A549 treated with RU486 at 1 μM for 4 hours (cell line): Measurements from ENCODE around the gene PMCH. TPM values are rescaled to one million over a fixed set of nuclear protein-coding genes. Genes with fewer than 3 reads are reported as not detected.

Source experiments
- total RNA-seq: library from RNA; stranded (reverse); fragments of 200-300 nt; extraction: Qiagen RNA extraction; gene quantifications from 5 replicates; pipeline ENCODE4 v1.2.3, GENCODE V29; 2022; ENCODE audit warnings: low read depth

Gene PMCH, protein sequence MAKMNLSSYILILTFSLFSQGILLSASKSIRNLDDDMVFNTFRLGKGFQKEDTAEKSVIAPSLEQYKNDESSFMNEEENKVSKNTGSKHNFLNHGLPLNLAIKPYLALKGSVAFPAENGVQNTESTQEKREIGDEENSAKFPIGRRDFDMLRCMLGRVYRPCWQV
- not detected in 5 replicates for total RNA-seq

DNA sequence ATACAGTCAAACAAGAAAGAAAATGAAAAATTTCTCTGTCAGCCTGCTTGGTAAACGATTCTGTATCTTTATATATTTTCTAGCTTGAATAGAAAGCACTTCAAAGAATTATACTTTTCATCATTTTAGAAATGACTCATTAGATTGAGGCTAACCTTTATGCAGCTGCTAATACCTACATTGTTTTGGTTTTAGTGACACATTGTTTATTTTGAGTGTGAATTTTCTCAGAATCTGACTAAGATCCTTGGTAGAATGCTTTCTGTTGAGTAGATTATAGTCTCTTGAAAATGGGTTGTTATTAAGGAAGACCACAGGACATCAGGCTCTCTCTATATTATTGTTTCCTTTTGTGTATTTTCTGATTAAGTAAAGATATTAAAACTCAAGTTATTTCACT is at the start of gene PMCH:
Gene PMCH (minus strand): TSS at position 45 of the 400 bp plus-strand sequence. CDS start 63 bp downstream, outside the sequence.

Other genes starting within 250 kb of the PMCH start
- 27.7 to 33.5 TPM (median 31.5 TPM) in 5 replicates for gene WASHC3, start 135.8 kb downstream of the PMCH start, total RNA-seq
- gene NUP37, start 77.7 kb downstream of the PMCH start, total RNA-seq = 60.9 to 77.8 TPM (median 67.1 TPM) in 5 replicates
- gene PARPBP, start 77.7 kb downstream of the PMCH start, total RNA-seq = 10.9 to 27.6 TPM (median 25.2 TPM) in 5 replicates